Fibroblast of lung (primary cell): ENCODE data around the gene COX14. TPM values are rescaled to one million over a fixed set of nuclear protein-coding genes. Genes with fewer than 3 reads are reported as not detected.

Experiments
- DNase-seq, 2 donors: peaks; one replicate each; pipeline versions ENCODE4 v3.0.0 to v3.0.0-alpha.2; 2010; ENCODE audit warnings: low read depth in 2 of 2
- H2AFZ ChIP-seq: 2 replicates; pipeline ENCODE4 v1.5.1; 2012; ENCODE audit warnings: low read length, control low read depth, inconsistent platforms
- H3K27ac ChIP-seq: 2 replicates; pipeline ENCODE4 v1.5.1; 2011; ENCODE audit warnings: low read length, control low read depth; ENCODE audit not compliant: insufficient read depth
- H3K27me3 ChIP-seq: 2 replicates; pipeline ENCODE4 v1.5.1; 2011; ENCODE audit warnings: mild to moderate bottlenecking, low read length; ENCODE audit not compliant: control insufficient read depth, insufficient read depth
- H3K36me3 ChIP-seq: 2 replicates; pipeline ENCODE4 v1.5.1; 2011; ENCODE audit warnings: low read length; ENCODE audit not compliant: control insufficient read depth, insufficient read depth
- H3K4me1 ChIP-seq: 2 replicates; pipeline ENCODE4 v1.5.1; 2011; ENCODE audit warnings: low read length; ENCODE audit not compliant: control insufficient read depth, insufficient read depth; ENCODE audit errors: extremely low read depth
- H3K4me2 ChIP-seq: 2 replicates; pipeline ENCODE4 v1.5.1; 2011; ENCODE audit warnings: low read length, control low read depth; ENCODE audit not compliant: insufficient read depth; ENCODE audit errors: extremely low read depth
- H3K4me3 ChIP-seq, 4 experiments: fragments of 200-600 bp in 1 of 4; sonication (generic) in 1 of 4; replicated peaks in 1 of 4; 2 replicates each; pipeline ENCODE4 v1.5.1; 2011 to 2016; ENCODE audit warnings: low read length in 4 of 4, low read depth in 3 of 4, mild to moderate bottlenecking in 3 of 4, control low read depth in 2 of 4, inconsistent platforms in 1 of 4, mixed read lengths in 1 of 4; ENCODE audit not compliant: insufficient read depth in 1 of 4; ENCODE audit errors: control extremely low read depth in 1 of 4
- H3K79me2 ChIP-seq: 2 replicates; pipeline ENCODE4 v1.5.1; 2012; ENCODE audit warnings: mild to moderate bottlenecking, low read length, inconsistent platforms; ENCODE audit not compliant: control insufficient read depth, insufficient read depth
- H3K9ac ChIP-seq: 2 replicates; pipeline ENCODE4 v1.5.1; 2011; ENCODE audit warnings: mild to moderate bottlenecking, low read length, control low read depth; ENCODE audit not compliant: insufficient read depth
- H3K9me3 ChIP-seq: 2 replicates; pipeline ENCODE4 v1.5.1; 2012; ENCODE audit warnings: low read depth, low read length; ENCODE audit not compliant: control insufficient read depth, insufficient read depth
- H4K20me1 ChIP-seq: 2 replicates; pipeline ENCODE4 v1.5.1; 2011; ENCODE audit warnings: low read length; ENCODE audit not compliant: control insufficient read depth, insufficient read depth; ENCODE audit errors: extremely low read depth
- CTCF ChIP-seq, 2 donors: IDR thresholded peaks in 1 of 2; conservative IDR thresholded peaks in 1 of 2; 1 replicate in 1 of 2; 2 replicates in 1 of 2; pipeline ENCODE4 v1.5.1; 2011 to 2012; ENCODE audit warnings: low read length in 2 of 2, control low read depth in 1 of 2, inconsistent platforms in 1 of 2, low read depth in 1 of 2, mild to moderate bottlenecking in 1 of 2
- EZH2 ChIP-seq: IDR thresholded peaks from 2 replicates; pipeline ENCODE4 v1.5.1; 2012; ENCODE audit warnings: low read length, control low read depth, mild to moderate bottlenecking; ENCODE audit errors: missing control alignments
- polyA plus RNA-seq, 2 donors: library from polyadenylated mRNA; depleted of rRNA in 1 of 2; stranded (reverse) in 1 of 2; unstranded in 1 of 2; fragments of >200 nt; gene quantifications; 2 replicates each; pipeline ENCODE4 v1.2.1, GENCODE V29; 2011 to 2012; ENCODE audit warnings: missing spikeins in 1 of 2
- total RNA-seq: library from RNA; depleted of rRNA; stranded (reverse); fragments of >200 nt; gene quantifications from 2 replicates; pipeline ENCODE4 v1.2.1, GENCODE V29; 2014

COX14 gene
- total and polyA plus RNA-seq, 2 donors (not counting 1 experiment from before 2014, with no cell fraction given), result 55.3 to 57.1 TPM

GRCh38 chr12:50099302-50100008 is 12.6 kb upstream of the COX14 start:
- Histone ChIP-seq H3K9ac (no peak overlapping the region), H3K4me3 (no peak overlapping the region), H3K79me2 (no peaks in the 10 kb centered on the region), H4K20me1 (no peaks in the 10 kb centered on the region), H2AFZ (no peak overlapping the region), H3K4me1 (peaks cover 5% of the 10 kb centered on the region), H3K27ac (peak overlapping the region; percentile 34), H3K9me3 (no peaks in the 10 kb centered on the region), H3K4me2 (peak overlapping the region; percentile 3), H3K36me3 (peaks cover 21% of the 10 kb centered on the region), H3K27me3 (no peaks in the 10 kb centered on the region)
- peak in 1 of 2 donors; percentile 51 for DNase-seq
- TF ChIP-seq EZH2 (no peak), CTCF (conservative IDR thresholded peaks at IDR 0.05 in 1 of 2, IDR thresholded peaks at IDR 0.05 in 1 of 2; ENCODE audit: low read depth in 1 of 2, low read length in 2 of 2) (no peak)

GRCh38 chr12:50100561-50100960 is 11.5 kb upstream of the COX14 start:
- peaks cover 5% of the 10 kb centered on the region for H3K4me1 ChIP-seq
- H2AFZ ChIP-seq, result no peak overlapping the region
- no peak for TF ChIP-seq CTCF (conservative IDR thresholded peaks at IDR 0.05 in 1 of 2, IDR thresholded peaks at IDR 0.05 in 1 of 2; ENCODE audit: low read depth in 1 of 2, low read length in 2 of 2)
- TF ChIP-seq EZH2, result no peak
- H3K27me3 ChIP-seq, result no peaks in the 10 kb centered on the region
- no peaks in the 10 kb centered on the region for H3K79me2 ChIP-seq
- no peak overlapping the region for H3K4me3 ChIP-seq
- no peaks in the 10 kb centered on the region for H4K20me1 ChIP-seq
- no peak overlapping the region for H3K27ac ChIP-seq
- H3K9me3 ChIP-seq, result no peaks in the 10 kb centered on the region
- H3K4me2 ChIP-seq, result no peak overlapping the region
- H3K36me3 ChIP-seq, result peaks cover 20% of the 10 kb centered on the region
- no peak overlapping the region for H3K9ac ChIP-seq
- DNase-seq, result no peak

- H3K4me2 ChIP-seq, result no peak overlapping the region
- H3K27ac ChIP-seq, result no peak overlapping the region
- DNase-seq, result peak; percentile 56 to 60
- no peaks in the 10 kb centered on the region for H3K79me2 ChIP-seq
- no peaks in the 10 kb centered on the region for H4K20me1 ChIP-seq
- TF ChIP-seq EZH2, result no peak
- TF ChIP-seq CTCF (conservative IDR thresholded peaks at IDR 0.05 in 1 of 2, IDR thresholded peaks at IDR 0.05 in 1 of 2; ENCODE audit: low read depth in 1 of 2, low read length in 2 of 2), result peak; percentile 55 to 75
- H3K9ac ChIP-seq, result no peak overlapping the region
- peaks cover 16% of the 10 kb centered on the region for H3K36me3 ChIP-seq
- peaks cover 5% of the 10 kb centered on the region for H3K4me1 ChIP-seq
- H3K9me3 ChIP-seq, result no peaks in the 10 kb centered on the region
- H3K4me3 ChIP-seq, result no peak overlapping the region
- no peaks in the 10 kb centered on the region for H3K27me3 ChIP-seq
- H2AFZ ChIP-seq, result no peak overlapping the region
Measured at GRCh38 chr12:50101663-50102062, 10.4 kb upstream of the COX14 start.
